ENCODE measurements around the gene TMOD2. TPM values are rescaled to one million over a fixed set of nuclear protein-coding genes. Genes with fewer than 3 reads are reported as not detected.

TMOD2 gene
- total and polyA plus RNA-seq, 2 of the 8 experiments (the other 6 are each of a cell fraction or from before 2014, with no cell fraction given): 0.80 to 6.5 TPM

DNA sequence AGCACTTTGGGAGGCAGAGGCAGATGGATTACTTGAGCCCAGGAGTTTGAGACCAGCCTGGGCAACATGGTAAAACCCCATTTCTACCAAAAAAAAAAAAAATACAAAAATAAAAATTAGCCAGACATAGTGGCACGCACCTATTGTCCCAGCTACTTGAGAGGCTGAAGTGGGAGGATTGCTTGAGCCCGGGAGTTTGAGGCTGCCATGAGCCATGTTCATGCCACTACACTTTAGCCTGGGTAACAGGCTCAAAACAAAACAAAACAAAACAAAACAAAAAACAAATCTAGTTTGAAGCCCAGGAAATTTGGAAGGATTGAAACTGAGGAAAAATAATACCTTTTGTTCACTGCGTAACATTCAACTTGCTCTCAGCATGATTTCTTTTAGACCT is 94.7 kb downstream of the TMOD2 start:
- Histone ChIP-seq H3K18ac (ENCODE audit: extremely low read depth, low read length) (no peak overlapping the region), H3K4me2 (ENCODE audit: insufficient read depth in 1 of 2, low read depth in 2 of 2, low read length in 2 of 2) (no peak overlapping the region), H3K4me3 (ENCODE audit: extremely low read depth in 1 of 4, insufficient read depth in 2 of 4, low read depth in 3 of 4, low read length in 4 of 4) (no peak overlapping the region), H3K14ac (ENCODE audit: insufficient read length) (no peak overlapping the region), H3K23me2 (ENCODE audit: low read depth, low read length) (no peaks in the 10 kb centered on the region), H3K4ac (replicated peaks; ENCODE audit: insufficient read length, low read depth, low read length) (no peak overlapping the region), H2BK120ac (replicated peaks; ENCODE audit: low read depth, low read length) (no peak overlapping the region), H2AFZ (ENCODE audit: low read length) (no peak overlapping the region), H3K36me3 (ENCODE audit: control insufficient read depth in 2 of 4, insufficient read depth in 4 of 4, low read length in 3 of 4) (no peaks in the 10 kb centered on the region), H3K56ac (replicated peaks; ENCODE audit: insufficient read length, low read depth, low read length) (no peak overlapping the region), H3K23ac (ENCODE audit: insufficient read length) (no peak overlapping the region), H3K4me1 (replicated peaks in 1 of 4; ENCODE audit: control insufficient read depth in 3 of 4, insufficient read depth in 4 of 4, low read length in 3 of 4) (peaks cover 0 to 2% (median 0%) of the 10 kb centered on the region in 4 experiments; a peak in 2 of 7 replicates), H3K9ac (replicated peaks in 1 of 4; ENCODE audit: extremely low read depth in 1 of 4, low read depth in 3 of 4, low read length in 3 of 4) (no peak overlapping the region), H4K91ac (replicated peaks; ENCODE audit: insufficient read length, low read length) (no peak overlapping the region), H2BK20ac (ENCODE audit: low read length) (no peak overlapping the region), H4K20me1 (replicated peaks in 1 of 2; ENCODE audit: control insufficient read depth in 1 of 2, insufficient read depth in 2 of 2, low read length in 2 of 2) (peaks cover 0 to 2% of the 10 kb centered on the region in 2 experiments), H2BK12ac (ENCODE audit: low read depth, low read length) (no peak overlapping the region), H3K79me1 (ENCODE audit: low read depth, low read length) (peaks cover 6% of the 10 kb centered on the region; the same call in 1 of the 2 replicates), H3K79me2 (ENCODE audit: control insufficient read depth in 1 of 2, insufficient read depth in 2 of 2, low read length in 2 of 2) (peaks cover 0 to 68% of the 10 kb centered on the region in 2 experiments), H4K5ac (ENCODE audit: insufficient read length, low read depth, low read length) (no peak overlapping the region), H2AK5ac (ENCODE audit: low read depth, low read length) (no peak overlapping the region), H2BK5ac (ENCODE audit: low read depth, low read length) (no peak overlapping the region), H2BK15ac (ENCODE audit: low read length) (no peak overlapping the region), H3K27me3 (replicated peaks in 1 of 4; ENCODE audit: control insufficient read depth in 3 of 4, extremely low read depth in 1 of 4, insufficient read depth in 3 of 4, low read length in 3 of 4) (no peaks in the 10 kb centered on the region), H3K27ac (ENCODE audit: low read depth, low read length) (no peak overlapping the region), H3K9me3 (ENCODE audit: insufficient read depth in 2 of 2, low read depth in 1 of 2, low read length in 1 of 2) (no peaks in the 10 kb centered on the region), H4K8ac (ENCODE audit: extremely low read depth, insufficient read depth, low read length) (no peak overlapping the region; the same call in 1 of the 2 replicates)
- CTCF ChIA-PET (ENCODE audit: partially characterized antibody): interaction anchor here (0.7 to 1.3 kb wide), 2 partner anchors 24 to 55 kb away, joined by 3 read pairs; no protein-coding TSS in a partner anchor
- POLR2A ChIA-PET (ENCODE audit: partially characterized antibody): no interaction called here
- FAIRE-seq (no peak), DNase-seq (ENCODE audit: low read depth in 1 of 2, low spot score in 2 of 2) (no peak)
- WGBS, 2 experiments (ENCODE audit: extremely low coverage in 1 of 2, insufficient coverage in 1 of 2, insufficient read length in 1 of 2, insufficient replicate concordance in 2 of 2, low coverage in 1 of 2, low lambda C conversion rate in 2 of 2, missing lambda C conversion rate in 1 of 2): 86% methylated on average over 3 of the region's 3 CpGs; no CpG with 5 or more reads in 1 of the 2 experiments
- TF ChIP-seq EGR1 (IDR thresholded peaks at IDR 0.05; ENCODE audit: borderline replicate concordance, low read depth, low read length): no peak
- no peak for TF ChIP-seq NANOG (IDR thresholded peaks at IDR 0.05; ENCODE audit: insufficient read depth, low read depth, low read length, poor library complexity, severe bottlenecking)
- no peak for TF ChIP-seq SAP30 (IDR thresholded peaks at IDR 0.05; ENCODE audit: insufficient read depth, insufficient replicate concordance, low read length)
- no peak for TF ChIP-seq SP2 (IDR thresholded peaks at IDR 0.05; ENCODE audit: low read length)
- TF ChIP-seq MAFK (IDR thresholded peaks at IDR 0.05; ENCODE audit: low read depth, low read length): no peak
- TF ChIP-seq ZNF274 (IDR thresholded peaks at IDR 0.05; ENCODE audit: borderline replicate concordance, extremely low read depth, low read length): no peak
- no peak for TF ChIP-seq SIN3A (conservative IDR thresholded peaks at IDR 0.05 in 1 of 2, IDR thresholded peaks at IDR 0.05 in 1 of 2; ENCODE audit: low read depth in 1 of 2, low read length in 2 of 2)
- no peak for TF ChIP-seq RAD21 (IDR thresholded peaks at IDR 0.05 in 1 of 2, conservative IDR thresholded peaks at IDR 0.05 in 1 of 2; ENCODE audit: low read depth in 2 of 2, low read length in 2 of 2)
- TF ChIP-seq RNF2 (IDR thresholded peaks at IDR 0.05; ENCODE audit: borderline replicate concordance, low read depth, low read length, missing control alignments, poor library complexity, severe bottlenecking): no peak
- no peak for TF ChIP-seq CTBP2 (IDR thresholded peaks at IDR 0.05; ENCODE audit: borderline replicate concordance, insufficient read depth, insufficient read length, low read length)
- no peak for TF ChIP-seq GABPA (IDR thresholded peaks at IDR 0.05; ENCODE audit: borderline replicate concordance, insufficient read depth, low read length)
- TF ChIP-seq HDAC6 (IDR thresholded peaks at IDR 0.05; ENCODE audit: low read depth, low read length): no peak
- TF ChIP-seq CREB1 (IDR thresholded peaks at IDR 0.05): no peak

Data from H1 (cell line).